H1 (cell line): ENCODE data around the gene EFNA3. TPM values are rescaled to one million over a fixed set of nuclear protein-coding genes. Genes with fewer than 3 reads are reported as not detected.

Source experiments
- CTCF ChIA-PET: fragments of 300-600 bp; sonication (Branson Sonifier 250); formaldehyde crosslinking; loops from one replicate; lab custom pipeline; 2021; ENCODE audit not compliant: partially characterized antibody; lab: Charles Lee
- POLR2A ChIA-PET: fragments of 300-600 bp; sonication (Branson Sonifier 250); formaldehyde crosslinking; loops from one replicate; lab custom pipeline; 2021; ENCODE audit warnings: inconsistent platforms; ENCODE audit not compliant: partially characterized antibody; lab: Charles Lee
- DNase-seq, 2 experiments: peaks; one replicate each; pipeline versions ENCODE4 v3.0.0 to v3.0.0-alpha.2; 2010 to 2022; ENCODE audit warnings: low spot score in 2 of 2, low read depth in 1 of 2, mixed read lengths in 1 of 2
- FAIRE-seq: peaks from 2 replicates; lab custom pipeline; 2011; peaks lifted over from hg19 to GRCh38; lab: Jason Lieb, UNC
- H2AFZ ChIP-seq: 2 replicates; pipeline ENCODE4 v1.8.1; 2012; ENCODE audit warnings: low read length, inconsistent platforms
- H2AK5ac ChIP-seq: 2 replicates; pipeline ENCODE4 v1.6.1; 2013; ENCODE audit warnings: low read depth, low read length
- H2BK120ac ChIP-seq: replicated peaks from 2 replicates; pipeline ENCODE3; 2013; ENCODE audit warnings: low read depth, low read length, inconsistent platforms
- H2BK12ac ChIP-seq: 2 replicates; pipeline ENCODE4 v1.6.1; 2013; ENCODE audit warnings: low read depth, low read length
- H2BK15ac ChIP-seq: 2 replicates; pipeline ENCODE4 v1.6.1; 2013; ENCODE audit warnings: low read length
- H2BK20ac ChIP-seq: 2 replicates; pipeline ENCODE4 v1.6.1; 2013; ENCODE audit warnings: low read length
- H2BK5ac ChIP-seq: 2 replicates; pipeline ENCODE4 v1.6.1; 2013; ENCODE audit warnings: low read depth, low read length
- H3K14ac ChIP-seq: 2 replicates; pipeline ENCODE4 v1.6.1; 2013; ENCODE audit warnings: inconsistent platforms; ENCODE audit not compliant: insufficient read length
- H3K18ac ChIP-seq: 2 replicates; pipeline ENCODE4 v1.6.1; 2013; ENCODE audit warnings: low read length; ENCODE audit errors: extremely low read depth
- H3K23ac ChIP-seq: 2 replicates; pipeline ENCODE4 v1.6.1; 2013; ENCODE audit warnings: inconsistent platforms; ENCODE audit not compliant: insufficient read length
- H3K23me2 ChIP-seq: 2 replicates; pipeline ENCODE4 v1.6.1; 2013; ENCODE audit warnings: low read depth, low read length
- H3K27ac ChIP-seq: 2 replicates; pipeline ENCODE4 v1.6.1; 2011; ENCODE audit warnings: low read depth, low read length, inconsistent platforms
- H3K27me3 ChIP-seq, 4 experiments: replicated peaks in 1 of 4; 1 replicate in 1 of 4; 2 replicates in 3 of 4; pipeline versions ENCODE4 v1.6.1 to v1.8.1; 2011 to 2013; ENCODE audit warnings: low read length in 3 of 4, mild to moderate bottlenecking in 3 of 4, inconsistent platforms in 2 of 4, mixed read lengths in 2 of 4, moderate library complexity in 1 of 4; ENCODE audit not compliant: control insufficient read depth in 3 of 4, insufficient read depth in 3 of 4; ENCODE audit errors: extremely low read depth in 1 of 4
- H3K36me3 ChIP-seq, 4 experiments: 2 replicates each; pipeline versions ENCODE4 v1.6.1 to v1.8.1; 2011 to 2013; ENCODE audit warnings: mild to moderate bottlenecking in 4 of 4, low read length in 3 of 4, moderate library complexity in 2 of 4, control low read depth in 1 of 4, inconsistent platforms in 1 of 4; ENCODE audit not compliant: insufficient read depth in 4 of 4, control insufficient read depth in 2 of 4
- H3K4ac ChIP-seq: replicated peaks from 2 replicates; pipeline ENCODE3; 2013; ENCODE audit warnings: low read length, low read depth, mixed read lengths, inconsistent platforms; ENCODE audit not compliant: insufficient read length
- H3K4me1 ChIP-seq, 4 experiments: replicated peaks in 1 of 4; 1 replicate in 1 of 4; 2 replicates in 3 of 4; pipeline versions ENCODE4 v1.6.1 to v1.8.1; 2011 to 2013; ENCODE audit warnings: low read length in 3 of 4, inconsistent platforms in 2 of 4, mixed read lengths in 1 of 4; ENCODE audit not compliant: insufficient read depth in 4 of 4, control insufficient read depth in 3 of 4
- H3K4me2 ChIP-seq, 2 experiments: 2 replicates each; pipeline versions ENCODE4 v1.6.1 to v1.8.1; 2011 to 2013; ENCODE audit warnings: low read depth in 2 of 2, low read length in 2 of 2, control low read depth in 1 of 2, inconsistent platforms in 1 of 2, mild to moderate bottlenecking in 1 of 2; ENCODE audit not compliant: insufficient read depth in 1 of 2
- H3K4me3 ChIP-seq, 4 experiments: fragments of 200-600, 300-600 bp in 1 of 4; sonication (generic), shearing (Covaris generic), sonication (Bioruptor Twin) in 1 of 4; 2 replicates each; pipeline versions ENCODE4 v1.5.1 to v1.8.1; 2011 to 2016; ENCODE audit warnings: low read length in 4 of 4, low read depth in 3 of 4, control low read depth in 2 of 4, inconsistent platforms in 2 of 4, mild to moderate bottlenecking in 2 of 4, mixed read lengths in 1 of 4, moderate library complexity in 1 of 4; ENCODE audit not compliant: insufficient read depth in 2 of 4; ENCODE audit errors: extremely low read depth in 1 of 4
- H3K56ac ChIP-seq: replicated peaks from 2 replicates; pipeline ENCODE3; 2013; ENCODE audit warnings: low read depth, mild to moderate bottlenecking, mixed read lengths, low read length, inconsistent platforms; ENCODE audit not compliant: insufficient read length
- H3K79me1 ChIP-seq: 2 replicates; pipeline ENCODE4 v1.6.1; 2013; ENCODE audit warnings: low read depth, low read length, control low read depth
- H3K79me2 ChIP-seq, 2 experiments: 2 replicates each; pipeline versions ENCODE4 v1.6.1 to v1.8.1; 2012 to 2013; ENCODE audit warnings: low read length in 2 of 2, mild to moderate bottlenecking in 2 of 2, inconsistent platforms in 1 of 2; ENCODE audit not compliant: insufficient read depth in 2 of 2, control insufficient read depth in 1 of 2
- H3K9ac ChIP-seq, 4 experiments: replicated peaks in 1 of 4; 1 replicate in 1 of 4; 2 replicates in 3 of 4; pipeline versions ENCODE4 v1.6.1 to v1.8.1; 2011 to 2013; ENCODE audit warnings: low read depth in 3 of 4, low read length in 3 of 4, control low read depth in 2 of 4, mild to moderate bottlenecking in 2 of 4, moderate library complexity in 2 of 4, inconsistent platforms in 1 of 4; ENCODE audit errors: extremely low read depth in 1 of 4
- H3K9me3 ChIP-seq, 2 experiments: 2 replicates each; pipeline versions ENCODE4 v1.6.1 to v1.8.1; 2012 to 2013; ENCODE audit warnings: mild to moderate bottlenecking in 2 of 2, moderate library complexity in 2 of 2, control low read depth in 1 of 2, inconsistent platforms in 1 of 2, low read depth in 1 of 2, low read length in 1 of 2, mixed read lengths in 1 of 2; ENCODE audit not compliant: insufficient read depth in 2 of 2
- H4K20me1 ChIP-seq, 2 experiments: replicated peaks in 1 of 2; 2 replicates each; pipeline versions ENCODE3 to v1.8.1; 2011 to 2013; ENCODE audit warnings: inconsistent platforms in 2 of 2, low read length in 2 of 2, mild to moderate bottlenecking in 1 of 2; ENCODE audit not compliant: insufficient read depth in 2 of 2, control insufficient read depth in 1 of 2
- H4K5ac ChIP-seq: 2 replicates; pipeline ENCODE4 v1.6.1; 2013; ENCODE audit warnings: low read length, low read depth, mixed read lengths, inconsistent platforms; ENCODE audit not compliant: insufficient read length
- H4K8ac ChIP-seq: 2 replicates; pipeline ENCODE4 v1.8.0; 2013; ENCODE audit warnings: mild to moderate bottlenecking, moderate library complexity, low read length, inconsistent platforms; ENCODE audit not compliant: insufficient read depth; ENCODE audit errors: extremely low read depth
- H4K91ac ChIP-seq: replicated peaks from 2 replicates; pipeline ENCODE3; 2013; ENCODE audit warnings: low read length, mixed read lengths, inconsistent platforms; ENCODE audit not compliant: insufficient read length
- BRCA1 ChIP-seq: IDR thresholded peaks from 2 replicates; pipeline ENCODE4 v1.6.1; 2012; ENCODE audit warnings: low read depth, low read length, improper control_type of control experiment
- CHD2 ChIP-seq: IDR thresholded peaks from 2 replicates; pipeline ENCODE4 v1.6.1; 2012; ENCODE audit warnings: low read length, improper control_type of control experiment
- CTBP2 ChIP-seq: IDR thresholded peaks from 2 replicates; pipeline ENCODE4 v1.7.0; 2011; ENCODE audit warnings: borderline replicate concordance, mild to moderate bottlenecking, moderate library complexity, mixed read lengths, low read length; ENCODE audit not compliant: insufficient read depth, insufficient read length
- EP300 ChIP-seq, 2 experiments: IDR thresholded peaks; 1 replicate in 1 of 2; 2 replicates in 1 of 2; pipeline ENCODE4 v1.6.1; 2011 to 2012; ENCODE audit warnings: low read depth in 2 of 2, low read length in 2 of 2, mild to moderate bottlenecking in 2 of 2, borderline replicate concordance in 1 of 2, inconsistent platforms in 1 of 2, moderate library complexity in 1 of 2
- RAD21 ChIP-seq, 2 experiments: IDR thresholded peaks in 1 of 2; conservative IDR thresholded peaks in 1 of 2; 2 replicates each; pipeline ENCODE4 v1.6.1; 2011; ENCODE audit warnings: low read depth in 2 of 2, low read length in 2 of 2, improper control_type of control experiment in 1 of 2, inconsistent platforms in 1 of 2, mild to moderate bottlenecking in 1 of 2, moderate library complexity in 1 of 2
- RNF2 ChIP-seq: fragments of 200-900, 300-1000 bp; sonication (generic); IDR thresholded peaks from 2 replicates; pipeline ENCODE4 v1.7.1; 2016; ENCODE audit warnings: borderline replicate concordance, low read depth, mild to moderate bottlenecking, antibody characterized with exemption, low read length; ENCODE audit not compliant: poor library complexity, severe bottlenecking; ENCODE audit errors: missing control alignments
- SIRT6 ChIP-seq: IDR thresholded peaks from one replicate; pipeline ENCODE4 v1.7.1; 2012; ENCODE audit warnings: low read length, inconsistent platforms
- SP2 ChIP-seq: IDR thresholded peaks from 2 replicates; pipeline ENCODE4 v1.6.1; 2012; ENCODE audit warnings: mild to moderate bottlenecking, low read length, inconsistent platforms
- SP4 ChIP-seq: IDR thresholded peaks from 2 replicates; pipeline ENCODE4 v1.6.1; 2012; ENCODE audit warnings: low read length, inconsistent platforms
- SRF ChIP-seq: IDR thresholded peaks from 2 replicates; pipeline ENCODE4 v1.6.1; 2011; ENCODE audit warnings: mild to moderate bottlenecking, low read depth, low read length, moderate library complexity
- WGBS, 2 experiments: shearing (Covaris generic) in 1 of 2; methylation state at CpG; one replicate each; pipeline versions ENCODE4 v1.1.6 to v1.1.7; 2013 to 2015; ENCODE audit warnings: low lambda C conversion rate in 2 of 2, mixed read lengths in 2 of 2, inconsistent platforms in 1 of 2, low coverage in 1 of 2, missing lambda C conversion rate in 1 of 2; ENCODE audit not compliant: insufficient replicate concordance in 2 of 2, insufficient coverage in 1 of 2, insufficient read length in 1 of 2; ENCODE audit errors: extremely low coverage in 1 of 2, missing lambda C conversion rate in 1 of 2; 5-methylcytosine and 5-hydroxymethylcytosine counted together
- polyA plus RNA-seq, 7 experiments: library from polyadenylated mRNA; depleted of rRNA in 3 of 7; stranded (reverse) in 5 of 7; unstranded in 2 of 7; fragments of >200 nt in 5 of 7; fragments of 200-250 nt in 2 of 7; gene quantifications; 1 replicate in 5 of 7; 2 replicates in 1 of 7; 4 replicates in 1 of 7; pipeline versions ENCODE4 v1.2.1 to v1.2.3, GENCODE V29; 2011 to 2013; ENCODE audit warnings: missing spikeins in 2 of 7, mixed read lengths in 2 of 7
- total RNA-seq: library from RNA; stranded (reverse); fragmentation: NEBNext Ultra II Directional; extraction: Animal tissue kit (Norgen Biotek cat#: 25700); gene quantifications from 2 replicates; pipeline ENCODE4 v1.2.1, GENCODE V29; 2021

The EFNA3 gene
- total and polyA plus RNA-seq, 2 of the 8 experiments (the other 6 are each of a cell fraction or from before 2014, with no cell fraction given) = 10.8 to 13.8 TPM

DNA sequence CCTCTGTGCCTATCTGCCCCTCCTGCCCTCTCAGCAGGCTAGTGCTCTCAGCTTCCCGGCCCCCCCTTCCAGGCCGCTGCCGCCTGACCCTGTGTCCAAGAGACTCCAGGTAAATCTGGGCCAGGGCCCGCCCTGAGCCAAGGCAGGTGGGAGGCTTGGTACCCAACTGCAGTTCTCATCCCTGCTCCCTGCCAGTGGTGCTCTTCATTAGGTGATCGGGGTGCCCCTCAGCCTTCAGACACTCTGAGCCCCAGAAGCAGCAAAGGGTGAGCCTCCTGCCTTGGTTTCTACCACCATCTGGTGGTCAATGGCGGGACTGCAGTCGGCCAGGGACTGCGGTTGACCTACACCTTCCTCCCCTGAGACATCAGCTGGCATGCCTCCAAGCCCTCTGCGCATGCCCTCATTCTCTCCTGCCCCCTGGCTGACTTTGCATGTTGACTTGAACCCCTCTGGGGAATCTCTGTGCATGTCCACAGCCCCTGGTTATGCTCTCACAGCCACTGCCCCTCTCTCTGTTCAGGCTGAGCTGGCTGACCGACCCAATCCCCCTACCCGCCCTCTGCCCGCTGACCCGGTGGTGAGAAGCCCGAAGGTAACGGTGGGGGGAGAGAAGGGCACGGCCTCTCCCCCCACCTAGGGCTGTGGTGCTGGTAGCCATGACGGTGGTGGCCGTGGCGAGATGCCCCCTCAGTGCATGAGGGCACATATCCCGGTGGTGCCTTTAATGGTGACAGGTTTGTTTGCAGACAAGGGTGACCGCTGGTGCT lies 17.1 kb upstream of the EFNA3 start:
- CTCF ChIA-PET = interaction anchor here (0.6 to 33.9 kb wide), 48 partner anchors 3 to 655 kb away, joined by 3 to 907 read pairs (median 4); partner anchors contain the start of genes ADAM15, DCST1, DCST2 and EFNA3
- peak; percentile 72 for FAIRE-seq
- TF ChIP-seq SP4 (peak; percentile 18; the same call in 1 of the 2 replicates), CTBP2 (peak; percentile 7), RNF2 (no peak), SRF (no peak), SP2 (no peak), EP300 (IDR thresholded peaks at IDR 0.05; ENCODE audit: borderline replicate concordance in 1 of 2, low read depth in 2 of 2, low read length in 2 of 2) (no peak), BRCA1 (no peak), SIRT6 (no peak), RAD21 (IDR thresholded peaks at IDR 0.05 in 1 of 2, conservative IDR thresholded peaks at IDR 0.05 in 1 of 2; ENCODE audit: low read depth in 2 of 2, low read length in 2 of 2) (peak; percentile 98 to 99), CHD2 (0 out of 2 replicates have a peak, but pooled peaks have one; percentile 34)

More for the DNA sequence above, 17.1 kb upstream of the EFNA3 start:
- peaks cover 0 to 19% (median 6%) of the 10 kb centered on the region in 4 experiments; a peak in 5 of 7 replicates for H3K4me1 ChIP-seq
- H2BK12ac ChIP-seq = no peak overlapping the region
- no peak overlapping the region for H3K14ac ChIP-seq
- peak overlapping the region in 3 of 4 experiments; percentile 22 to 85 (median 83); a peak in 5 of 8 replicates for H3K4me3 ChIP-seq
- no peak overlapping the region for H2BK20ac ChIP-seq
- H3K18ac ChIP-seq = no peak overlapping the region
- peaks cover 0 to 2% (median 0%) of the 10 kb centered on the region in 4 experiments; a peak in 2 of 8 replicates for H3K36me3 ChIP-seq
- no peak overlapping the region for H3K23ac ChIP-seq
- no peak overlapping the region for H4K8ac ChIP-seq
- peak in 1 of 2 experiments; percentile 100 for DNase-seq
- peak overlapping the region; percentile 68 to 97 for H3K4me2 ChIP-seq
- no peak overlapping the region for H3K56ac ChIP-seq
- H3K27ac ChIP-seq = no peak overlapping the region
- H3K79me1 ChIP-seq = no peaks in the 10 kb centered on the region
- no peak overlapping the region for H2AK5ac ChIP-seq
- H4K5ac ChIP-seq = no peak overlapping the region
- H4K20me1 ChIP-seq = peaks cover 2 to 13% of the 10 kb centered on the region in 2 experiments
- H2BK5ac ChIP-seq = 0 out of 2 replicates have a peak overlapping the region, but pooled peaks have one; percentile 28
- H4K91ac ChIP-seq = no peak overlapping the region
- H3K23me2 ChIP-seq = peaks cover 15% of the 10 kb centered on the region
- H3K9ac ChIP-seq = no peak overlapping the region
- POLR2A ChIA-PET = interaction anchor here (0.7 to 4.6 kb wide), 10 partner anchors 9 to 78 kb away, joined by 3 to 21 read pairs (median 4); partner anchors contain the start of genes ADAM15, FLAD1 and LENEP
- H3K27me3 ChIP-seq = peaks cover 0 to 4% (median 1%) of the 10 kb centered on the region in 4 experiments; a peak in 2 of 7 replicates
- no peak overlapping the region for H3K4ac ChIP-seq
- H2AFZ ChIP-seq = no peak overlapping the region
- peaks cover 0 to 15% of the 10 kb centered on the region in 2 experiments; a peak in 2 of 4 replicates for H3K79me2 ChIP-seq
- no peak overlapping the region for H2BK120ac ChIP-seq
- H3K9me3 ChIP-seq = no peaks in the 10 kb centered on the region
- H2BK15ac ChIP-seq = no peak overlapping the region; the same call in 1 of the 2 replicates
- WGBS, 2 experiments = 29% methylated on average over 12 of the region's 21 CpGs; no CpG with 5 or more reads in 1 of the 2 experiments
